A673 (cell line): ENCODE measurements around the gene SLC25A45. TPM values are rescaled to one million over a fixed set of nuclear protein-coding genes. Genes with fewer than 3 reads are reported as not detected.

Source experiments
- BruUV-seq: library from RNA; stranded (reverse); fragments of 400-500 nt; replicated peaks from 2 replicates; lab custom pipeline; 2021; lab: Mats Ljungman, UMichigan
- CTCF ChIA-PET: fragments of 300-600 bp; sonication (Branson Sonifier 250); formaldehyde crosslinking; loops from one replicate; lab custom pipeline; 2022; ENCODE audit warnings: antibody characterized with exemption; lab: Charles Lee
- POLR2A ChIA-PET: fragments of 300-600 bp; sonication (Branson Sonifier 250); formaldehyde crosslinking; loops from one replicate; lab custom pipeline; 2022; ENCODE audit warnings: antibody characterized with exemption; ENCODE audit not compliant: low non-redundant PET; lab: Charles Lee
- DNase-seq: peaks from one replicate; pipeline ENCODE4 v3.0.0-alpha.2; 2015; ENCODE audit warnings: low spot score
- H3K27ac ChIP-seq: fragments of 200-600 bp; sonication (generic); 2 replicates; pipeline ENCODE4 v1.5.1; 2016; ENCODE audit warnings: mixed run types, low read depth, mild to moderate bottlenecking, mixed read lengths, antibody characterized with exemption, low read length; ENCODE audit not compliant: poor library complexity, severe bottlenecking
- H3K27me3 ChIP-seq: fragments of 200-600 bp; sonication (generic); replicated peaks from 2 replicates; pipeline ENCODE4 v1.6.1; 2017; ENCODE audit warnings: mixed run types, low read depth, mild to moderate bottlenecking, mixed read lengths, antibody characterized with exemption, low read length; ENCODE audit not compliant: insufficient read depth, poor library complexity
- H3K36me3 ChIP-seq: fragments of 200-600 bp; sonication (generic); 2 replicates; pipeline ENCODE4 v1.6.1; 2016; ENCODE audit warnings: mixed run types, mild to moderate bottlenecking, mixed read lengths, antibody characterized with exemption, low read length; ENCODE audit not compliant: insufficient read depth, poor library complexity, severe bottlenecking
- H3K4me1 ChIP-seq: fragments of 200-600 bp; sonication (generic); 2 replicates; pipeline ENCODE4 v1.6.1; 2017; ENCODE audit warnings: mixed run types, mild to moderate bottlenecking, mixed read lengths, antibody characterized with exemption, low read length; ENCODE audit not compliant: insufficient read depth, poor library complexity, severe bottlenecking
- H3K4me3 ChIP-seq: fragments of 200-600 bp; sonication (generic); 2 replicates; pipeline ENCODE4 v1.5.1; 2016; ENCODE audit warnings: low read depth, mixed run types, mild to moderate bottlenecking, mixed read lengths, low read length; ENCODE audit not compliant: poor library complexity, severe bottlenecking
- H3K9me3 ChIP-seq: fragments of 200-600 bp; sonication (generic); 2 replicates; pipeline ENCODE4 v1.6.1; 2016; ENCODE audit warnings: mixed run types, low read depth, mild to moderate bottlenecking, mixed read lengths, antibody characterized with exemption, low read length; ENCODE audit not compliant: poor library complexity, severe bottlenecking
- CTCF ChIP-seq: fragments of 300-800, 200-600 bp; sonication (generic); conservative IDR thresholded peaks from 2 replicates; pipeline ENCODE4 v1.5.1; 2017; ENCODE audit warnings: low read depth, mild to moderate bottlenecking, antibody characterized with exemption, low read length, moderate library complexity, mixed read lengths
- EZH2 ChIP-seq: fragments of 200-600 bp; sonication (generic); IDR thresholded peaks from 2 replicates; pipeline ENCODE4 v1.6.1; 2017; ENCODE audit warnings: borderline replicate concordance, low read depth, mild to moderate bottlenecking, mixed read lengths, antibody characterized with exemption, low read length; ENCODE audit not compliant: poor library complexity, severe bottlenecking
- intact Hi-C: fragments of 100-400 bp; cut with micrococcal nuclease; formaldehyde crosslinking; loops from one replicate; pipeline ENCODE4 v1.10.0; 2022; ENCODE audit not compliant: unreplicated experiment
- total RNA-seq: library from RNA; stranded (reverse); gene quantifications from 2 replicates; pipeline ENCODE4 v1.2.3, GENCODE V29; 2021

SLC25A45 gene
- total RNA-seq, 1 experiment from 2014 or later: 5.3 TPM

- intact Hi-C loops: loop anchor here (5.0 kb wide), 3 partner anchors 36 to 191 kb away; partner anchors contain the start of genes FAM89B and ZNRD2
- peak overlapping the region; percentile 40 for H3K4me3 ChIP-seq
- TF ChIP-seq CTCF: no peak
- TF ChIP-seq EZH2: no peak
- H3K27ac ChIP-seq: peak overlapping the region; percentile 94
- no peaks in the 10 kb centered on the region for H3K36me3 ChIP-seq
- H3K4me1 ChIP-seq: peaks cover 40% of the 10 kb centered on the region
- no peaks in the 10 kb centered on the region for H3K9me3 ChIP-seq
- no TSS peak for BruUV-seq
- peak; percentile 52 for DNase-seq
- ChIA-PET POLR2A (no interaction called here), CTCF (interaction anchor here (0.6 to 1.0 kb wide), 3 partner anchors 35 to 1111 kb away, joined by 3 to 4 read pairs (median 3); no protein-coding TSS in a partner anchor)
- H3K27me3 ChIP-seq: no peaks in the 10 kb centered on the region
These were observed 772 bp downstream of the SLC25A45 start for GRCh38 chr11:65381716-65382032.

GRCh38 chr11:65380460-65381119 lies 1.9 kb downstream of the SLC25A45 start:
- Histone ChIP-seq H3K27ac (no peak overlapping the region), H3K4me3 (no peak overlapping the region), H3K9me3 (no peaks in the 10 kb centered on the region), H3K4me1 (peaks cover 35% of the 10 kb centered on the region), H3K27me3 (no peaks in the 10 kb centered on the region), H3K36me3 (no peaks in the 10 kb centered on the region)
- no peak for TF ChIP-seq EZH2
- TF ChIP-seq CTCF: no peak
- intact Hi-C loops: loop anchor here (5.0 kb wide), 3 partner anchors 37 to 192 kb away; partner anchors contain the start of genes FAM89B and ZNRD2
- BruUV-seq: no TSS peak
- CTCF ChIA-PET: interaction anchor here (0.5 to 0.7 kb wide), 2 partner anchors 113 to 128 kb away, joined by 3 to 4 read pairs; no protein-coding TSS in a partner anchor
- DNase-seq: no peak
- POLR2A ChIA-PET: no interaction called here

- CTCF ChIA-PET: interaction anchor here (0.5 to 0.6 kb wide), 2 partner anchors 128 to 130 kb away, joined by 3 to 4 read pairs; no protein-coding TSS in a partner anchor
- Histone ChIP-seq H3K36me3 (no peaks in the 10 kb centered on the region), H3K4me1 (peaks cover 34% of the 10 kb centered on the region), H3K27ac (no peak overlapping the region), H3K9me3 (no peaks in the 10 kb centered on the region), H3K4me3 (no peak overlapping the region), H3K27me3 (no peaks in the 10 kb centered on the region)
- TF ChIP-seq EZH2 (no peak), CTCF (no peak)
- no peak for DNase-seq
- intact Hi-C loops: loop anchor here (5.0 kb wide), 3 partner anchors 37 to 192 kb away; partner anchors contain the start of genes FAM89B and ZNRD2
- POLR2A ChIA-PET: interaction anchor here (0.6 kb wide), 1 partner anchor 40 kb away, joined by 3 read pairs; no protein-coding TSS in a partner anchor
- BruUV-seq: no TSS peak
These were observed 2.6 kb downstream of the SLC25A45 start for GRCh38 chr11:65379698-65380459.
